Gastrocnemius medialis (tissue), 4 donors: ENCODE measurements around the gene SULT1B1. TPM values are rescaled to one million over a fixed set of nuclear protein-coding genes. Genes with fewer than 3 reads are reported as not detected.

Experiments
- ATAC-seq, 2 donors: fragments of 150-250 bp; one replicate each; pipeline ENCODE4 v1.9.1; 2016
- DNase-seq, 2 donors: peaks; one replicate each; pipeline ENCODE4 v3.0.0-alpha.2; 2019
- H3K27ac ChIP-seq, 4 donors: fragments of 200-600 bp; sonication (generic); 1 replicate in 1 of 4; 2 replicates in 3 of 4; pipeline ENCODE4 v1.5.1; 2016 to 2018; ENCODE audit warnings: mild to moderate bottlenecking in 2 of 4, moderate library complexity in 1 of 4
- H3K27me3 ChIP-seq, 3 donors: fragments of 200-600 bp; sonication (generic) in 2 of 3; 1 replicate in 1 of 3; 2 replicates in 2 of 3; pipeline versions ENCODE4 v1.5.1 to v1.6.0; 2016 to 2019; ENCODE audit warnings: mild to moderate bottlenecking in 1 of 3, moderate library complexity in 1 of 3
- H3K36me3 ChIP-seq, 2 donors: fragments of 200-600 bp; sonication (generic) in 1 of 2; one replicate each; pipeline ENCODE4 v1.5.1; 2017 to 2018
- H3K4me1 ChIP-seq, 2 donors: fragments of 200-600 bp; sonication (generic) in 1 of 2; one replicate each; pipeline ENCODE4 v1.5.1; 2016 to 2017; ENCODE audit warnings: mild to moderate bottlenecking in 2 of 2
- H3K4me3 ChIP-seq, 4 donors: fragments of 200-600 bp; sonication (generic) in 3 of 4; 1 replicate in 1 of 4; 2 replicates in 3 of 4; pipeline ENCODE4 v1.5.1; 2016 to 2019; ENCODE audit warnings: mild to moderate bottlenecking in 2 of 4
- H3K9me3 ChIP-seq, 3 donors: fragments of 200-600 bp; sonication (generic) in 2 of 3; 1 replicate in 1 of 3; 2 replicates in 2 of 3; pipeline ENCODE4 v1.5.1; 2016 to 2019
- CTCF ChIP-seq, 5 experiments: fragments of 450-650 bp in 3 of 5; fragments of 200-600 bp in 2 of 5; sonication (generic) in 2 of 5; IDR thresholded peaks in 4 of 5; conservative IDR thresholded peaks in 1 of 5; 1 replicate in 4 of 5; 2 replicates in 1 of 5; pipeline ENCODE4 v1.5.1; 2016 to 2019; ENCODE audit warnings: antibody characterized with exemption in 5 of 5, mild to moderate bottlenecking in 3 of 5, moderate library complexity in 3 of 5
- POLR2A ChIP-seq, 2 donors: fragments of 450-650 bp; IDR thresholded peaks; one replicate each; pipeline ENCODE4 v1.6.1; 2017; ENCODE audit warnings: antibody characterized with exemption in 2 of 2, mild to moderate bottlenecking in 2 of 2, moderate library complexity in 2 of 2
- in situ Hi-C, 4 donors: fragments of 200-750 bp; cut with MboI; loops; one replicate each; pipeline versions ENCODE4 v1.15.0 to v1.8.0; 2017; ENCODE audit warnings: low sequenced_read_pairs in 4 of 4
- intact Hi-C: fragments of 100-400 bp; cut with DNase I; formaldehyde crosslinking; loops from one replicate; pipeline ENCODE4 v1.15.1; 2023; ENCODE audit warnings: low total_unique reads
- total RNA-seq, 4 donors: library from RNA; depleted of rRNA; stranded (reverse); fragments of >200 nt; gene quantifications; one replicate each; pipeline versions ENCODE4 v1.1.0 to v1.2.3, GENCODE V29; 2016

The SULT1B1 gene
- total RNA-seq, 4 donors from 2014 or later, result 0.36 to 0.70 (median 0.55) TPM; not detected in 1

DNA sequence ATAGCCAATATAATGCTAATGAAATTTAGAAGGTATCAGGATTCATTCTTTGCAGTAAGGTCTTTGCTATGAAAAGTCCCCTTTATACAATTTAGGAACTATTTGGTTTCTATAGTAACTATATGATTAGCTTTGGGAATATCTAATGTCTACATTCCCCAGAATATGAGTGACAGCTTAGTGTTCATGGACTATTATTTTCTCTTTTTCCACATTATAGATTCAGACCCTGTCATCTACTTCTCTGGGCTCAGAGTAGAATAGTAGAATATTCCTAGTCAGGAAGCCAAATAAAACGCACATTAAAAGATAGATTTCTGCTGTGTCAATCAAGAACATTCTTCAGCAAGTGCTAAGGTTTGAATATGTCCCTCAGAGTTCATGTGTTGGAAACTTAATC is 26.1 kb upstream of the SULT1B1 start:
- intact Hi-C loops, result no loop called here
- no peak for DNase-seq
- Histone ChIP-seq H3K27me3 (no peaks in the 10 kb centered on the region), H3K4me3 (no peak overlapping the region), H3K27ac (no peak overlapping the region), H3K9me3 (no peaks in the 10 kb centered on the region), H3K4me1 (no peaks in the 10 kb centered on the region), H3K36me3 (no peaks in the 10 kb centered on the region)
- ATAC-seq, result no peak
- in situ Hi-C loops, result no loop called here
- no peak for TF ChIP-seq POLR2A (IDR thresholded peaks at IDR 0.05)
- TF ChIP-seq CTCF (IDR thresholded peaks at IDR 0.05 in 4 of 5, conservative IDR thresholded peaks at IDR 0.05 in 1 of 5), result no peak

DNA sequence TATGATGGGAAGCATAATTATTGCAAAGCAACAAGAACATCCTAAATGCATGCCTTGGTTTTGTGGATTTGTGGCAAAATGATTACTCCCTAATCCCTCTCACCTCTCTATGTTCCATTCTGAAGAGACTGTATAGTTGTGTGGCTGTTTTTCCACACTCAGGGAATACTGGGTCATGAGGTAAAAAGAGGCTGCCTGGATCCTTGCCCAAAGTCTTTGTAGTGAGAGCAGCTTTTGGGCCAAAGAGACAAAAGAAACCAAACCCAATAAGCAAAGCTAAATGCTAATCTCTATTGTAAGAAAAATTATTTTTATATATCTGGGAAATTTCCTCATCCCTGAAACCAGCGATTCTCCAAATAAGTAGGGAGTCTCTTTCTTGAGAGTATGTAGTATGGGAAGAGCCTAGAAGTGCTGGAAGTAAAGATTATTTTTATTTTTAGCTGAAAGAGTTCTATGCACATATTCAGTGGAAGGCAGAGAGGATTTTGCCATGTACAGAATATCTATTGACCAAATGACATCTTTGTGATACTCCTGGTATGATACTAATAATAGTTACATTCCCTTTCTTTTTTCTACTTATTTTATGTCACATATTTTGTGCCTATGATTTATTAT is 24.9 kb upstream of the SULT1B1 start:
- Histone ChIP-seq H3K9me3 (no peaks in the 10 kb centered on the region), H3K4me3 (no peak overlapping the region), H3K4me1 (no peaks in the 10 kb centered on the region), H3K36me3 (no peaks in the 10 kb centered on the region), H3K27me3 (no peaks in the 10 kb centered on the region), H3K27ac (no peak overlapping the region)
- no peak for ATAC-seq
- intact Hi-C loops (no loop called here), in situ Hi-C loops (no loop called here)
- TF ChIP-seq CTCF (IDR thresholded peaks at IDR 0.05 in 4 of 5, conservative IDR thresholded peaks at IDR 0.05 in 1 of 5) (no peak), POLR2A (IDR thresholded peaks at IDR 0.05) (no peak)
- no peak for DNase-seq

GRCh38 chr4:69782651-69783310 is 22.4 kb upstream of the SULT1B1 start:
- in situ Hi-C loops (no loop called here), intact Hi-C loops (no loop called here)
- DNase-seq (no peak), ATAC-seq (no peak)
- Histone ChIP-seq H3K4me3 (no peak overlapping the region), H3K9me3 (no peaks in the 10 kb centered on the region), H3K36me3 (no peaks in the 10 kb centered on the region), H3K4me1 (no peaks in the 10 kb centered on the region), H3K27ac (no peak overlapping the region), H3K27me3 (no peaks in the 10 kb centered on the region)
- TF ChIP-seq POLR2A (IDR thresholded peaks at IDR 0.05) (no peak), CTCF (IDR thresholded peaks at IDR 0.05 in 4 of 5, conservative IDR thresholded peaks at IDR 0.05 in 1 of 5) (no peak)

GRCh38 chr4:69781458-69782418 is 21.3 kb upstream of the SULT1B1 start:
- H3K27me3 ChIP-seq, result no peaks in the 10 kb centered on the region
- H3K9me3 ChIP-seq, result no peaks in the 10 kb centered on the region
- TF ChIP-seq POLR2A (IDR thresholded peaks at IDR 0.05) (no peak), CTCF (IDR thresholded peaks at IDR 0.05 in 4 of 5, conservative IDR thresholded peaks at IDR 0.05 in 1 of 5) (no peak)
- no peaks in the 10 kb centered on the region for H3K4me1 ChIP-seq
- H3K4me3 ChIP-seq, result no peak overlapping the region
- DNase-seq (no peak), ATAC-seq (no peak)
- intact Hi-C loops (no loop called here), in situ Hi-C loops (no loop called here)
- H3K27ac ChIP-seq, result no peak overlapping the region
- H3K36me3 ChIP-seq, result no peaks in the 10 kb centered on the region
